GM12878 (cell line): Measurements from ENCODE around the gene AANAT. TPM values are rescaled to one million over a fixed set of nuclear protein-coding genes. Genes with fewer than 3 reads are reported as not detected.

Experiments used
- ATAC-seq: fragments of 200-7000 bp; cut with Tn5 transposase; 3 replicates; pipeline ENCODE4 v1.9.1; 2020; ENCODE audit warnings: mild to moderate bottlenecking, moderate library complexity
- BruUV-seq: library from RNA; stranded (reverse); fragments of 400-500 nt; replicated peaks from 2 replicates; lab custom pipeline; 2021; lab: Mats Ljungman, UMichigan
- CTCF ChIA-PET: fragments of 300-600 bp; sonication (Branson Sonifier 250); formaldehyde crosslinking; extraction: SDS; loops from one replicate; lab custom pipeline; 2021; ENCODE audit warnings: inconsistent platforms; lab: Yijun Ruan, JAX
- POLR2A ChIA-PET: fragments of 350-600 bp; formaldehyde crosslinking; extraction: SDS; loops from one replicate; lab custom pipeline; 2021; ENCODE audit warnings: inconsistent platforms; lab: Charles Lee
- RAD21 ChIA-PET: fragments of 300-600 bp; sonication (Branson Sonifier 250); formaldehyde crosslinking; loops from one replicate; lab custom pipeline; 2023; ENCODE audit warnings: antibody characterized with exemption; ENCODE audit not compliant: unreplicated experiment; lab: Charles Lee
- SMC1A ChIA-PET: fragments of 300-600 bp; sonication (Branson Sonifier 250); formaldehyde crosslinking; loops from one replicate; lab custom pipeline; 2023; ENCODE audit not compliant: unreplicated experiment, uncharacterized antibody; lab: Charles Lee
- DNase-seq: peaks from one replicate; pipeline ENCODE4 v3.0.0-alpha.2; 2011; ENCODE audit warnings: low read depth, low spot score
- FAIRE-seq: peaks from 3 replicates; lab custom pipeline; 2011; peaks lifted over from hg19 to GRCh38; lab: Jason Lieb, UNC
- H2AFZ ChIP-seq: 2 replicates; pipeline ENCODE4 v1.6.0; 2011; ENCODE audit warnings: low read depth, low read length, control low read depth; ENCODE audit not compliant: control insufficient read depth
- H3K27ac ChIP-seq: 2 replicates; pipeline ENCODE4 v1.5.1; 2011; ENCODE audit warnings: control low read depth; ENCODE audit not compliant: control insufficient read depth, insufficient read depth
- H3K27me3 ChIP-seq, 2 experiments: replicated peaks in 1 of 2; 2 replicates each; pipeline versions ENCODE4 v1.6.0 to v1.6.1; 2011; ENCODE audit warnings: low read length in 1 of 2; ENCODE audit not compliant: control insufficient read depth in 2 of 2, insufficient read depth in 2 of 2
- H3K36me3 ChIP-seq, 2 experiments: 2 replicates each; pipeline ENCODE4 v1.5.1; 2011; ENCODE audit warnings: low read length in 1 of 2; ENCODE audit not compliant: control insufficient read depth in 2 of 2, insufficient read depth in 2 of 2
- H3K4me1 ChIP-seq: 2 replicates; pipeline ENCODE4 v1.6.1; 2011; ENCODE audit warnings: mild to moderate bottlenecking, low read length, moderate library complexity, mixed read lengths; ENCODE audit not compliant: control insufficient read depth, insufficient read depth
- H3K4me2 ChIP-seq: 2 replicates; pipeline ENCODE4 v1.6.0; 2011; ENCODE audit warnings: control low read depth; ENCODE audit not compliant: control insufficient read depth, insufficient read depth
- H3K4me3 ChIP-seq: fragments of 200-600 bp; sonication (generic); 2 replicates; pipeline ENCODE4 v1.5.1; 2016
- H3K79me2 ChIP-seq: 2 replicates; pipeline ENCODE4 v1.6.0; 2011; ENCODE audit warnings: low read length; ENCODE audit not compliant: control insufficient read depth, insufficient read depth
- H3K9ac ChIP-seq: 2 replicates; pipeline ENCODE4 v1.8.0; 2011; ENCODE audit warnings: low read length, control low read depth, mixed read lengths; ENCODE audit not compliant: control insufficient read depth, insufficient read depth
- H3K9me3 ChIP-seq: replicated peaks from 3 replicates; pipeline ENCODE4 v1.5.1; 2011; ENCODE audit warnings: mild to moderate bottlenecking, low read length; ENCODE audit not compliant: control insufficient read depth, insufficient read depth
- H4K20me1 ChIP-seq: 2 replicates; pipeline ENCODE4 v1.6.0; 2011; ENCODE audit not compliant: control insufficient read depth, insufficient read depth
- CREB1 ChIP-seq: IDR thresholded peaks from 2 replicates; pipeline ENCODE4 v1.6.1; 2012; ENCODE audit warnings: low read depth, mild to moderate bottlenecking, inconsistent platforms
- EED ChIP-seq: sonication (generic); IDR thresholded peaks from 2 replicates; pipeline ENCODE4 v1.6.1; 2016; ENCODE audit warnings: antibody characterized with exemption, low read depth
- EP300 ChIP-seq, 2 experiments: fragments of 150-350 bp in 1 of 2; IDR thresholded peaks; 2 replicates each; pipeline ENCODE4 v1.6.1; 2011 to 2012; ENCODE audit warnings: low read depth in 2 of 2, low read length in 2 of 2, borderline replicate concordance in 1 of 2, improper control_type of control experiment in 1 of 2, inconsistent platforms in 1 of 2; ENCODE audit not compliant: control insufficient read depth in 1 of 2
- MEF2B ChIP-seq: fragments of 450-650 bp; IDR thresholded peaks from 2 replicates; pipeline ENCODE4 v1.6.1; 2018; ENCODE audit warnings: mild to moderate bottlenecking, moderate library complexity; ENCODE audit not compliant: partially characterized antibody, poor library complexity, severe bottlenecking
- MTA2 ChIP-seq: fragments of 450-650 bp; IDR thresholded peaks from 2 replicates; pipeline ENCODE4 v1.6.1; 2016; ENCODE audit warnings: low read depth, mild to moderate bottlenecking, moderate library complexity
- MTA3 ChIP-seq: IDR thresholded peaks from 2 replicates; pipeline ENCODE4 v1.6.1; 2012; ENCODE audit warnings: low read length, inconsistent platforms, borderline replicate concordance
- NBN ChIP-seq: fragments of 450-650 bp; IDR thresholded peaks from 2 replicates; pipeline ENCODE4 v1.6.1; 2016
- PML ChIP-seq: IDR thresholded peaks from 2 replicates; pipeline ENCODE4 v1.6.1; 2012; ENCODE audit warnings: low read length, inconsistent platforms
- POLR2AphosphoS5 ChIP-seq: IDR thresholded peaks from 2 replicates; pipeline ENCODE4 v1.6.1; 2011; ENCODE audit warnings: mild to moderate bottlenecking, low read length, inconsistent platforms
- SIN3A ChIP-seq: IDR thresholded peaks from 2 replicates; pipeline ENCODE4 v1.6.1; 2012; ENCODE audit warnings: low read depth, low read length, improper control_type of control experiment
- TAF1 ChIP-seq: IDR thresholded peaks from 2 replicates; pipeline ENCODE4 v1.6.1; 2011; ENCODE audit warnings: mild to moderate bottlenecking, low read depth, low read length, borderline replicate concordance
- TBL1XR1 ChIP-seq: IDR thresholded peaks from 2 replicates; pipeline ENCODE4 v1.6.1; 2012; ENCODE audit warnings: low read depth, low read length, improper control_type of control experiment
- YY1 ChIP-seq: IDR thresholded peaks from 2 replicates; pipeline ENCODE4 v1.6.1; 2011; ENCODE audit warnings: low read depth, mild to moderate bottlenecking, low read length
- ZNF24 ChIP-seq: fragments of 450-650 bp; IDR thresholded peaks from 2 replicates; pipeline ENCODE4 v1.6.1; 2017; ENCODE audit warnings: antibody characterized with exemption, mild to moderate bottlenecking
- ZNF384 ChIP-seq: IDR thresholded peaks from 2 replicates; pipeline ENCODE4 v1.6.1; 2012; ENCODE audit warnings: low read depth, mild to moderate bottlenecking, low read length, improper control_type of control experiment, borderline replicate concordance
- WGBS: methylation state at CpG from one replicate; pipeline ENCODE4 v1.1.6; 2016; ENCODE audit warnings: low lambda C conversion rate; ENCODE audit not compliant: insufficient replicate concordance, insufficient coverage; ENCODE audit errors: missing lambda C conversion rate; 5-methylcytosine and 5-hydroxymethylcytosine counted together
- in situ Hi-C: fragments of 300-500 bp; cut with MboI; formaldehyde crosslinking; loops from 9 replicates; pipeline ENCODE4 v1.14.3; 2018; ENCODE audit warnings: mixed read lengths
- intact Hi-C: fragments of 100-400 bp; cut with micrococcal nuclease; formaldehyde crosslinking; loops from one replicate; pipeline ENCODE4 v1.14.2; 2022; ENCODE audit not compliant: unreplicated experiment
- polyA plus RNA-seq, 11 experiments: library from polyadenylated mRNA; depleted of rRNA in 4 of 11; unstranded in 6 of 11; stranded (reverse) in 5 of 11; fragments of >200 nt; fragmentation: Nextera tagmentation in 4 of 11; fragmentation: Illumina TruSeq in 1 of 11; extraction: Ambion mirVana in 4 of 11; extraction: Trizol in 1 of 11; gene quantifications; 1 replicate in 1 of 11; 2 replicates in 10 of 11; pipeline versions ENCODE4 v1.2.1 to v1.2.3, GENCODE V29; 2011 to 2016; ENCODE audit warnings: inconsistent platforms in 2 of 11, missing spikeins in 2 of 11, low read depth in 1 of 11
- total RNA-seq, 4 experiments: library from RNA; depleted of rRNA in 3 of 4; stranded (reverse); fragments of >200 nt in 3 of 4; fragmentation: Illumina TruSeq in 1 of 4; extraction: Trizol in 1 of 4; gene quantifications; 2 replicates each; pipeline versions ENCODE4 v1.2.1 to v1.2.3, GENCODE V29; 2013 to 2021
- TF ChIP-seq, protein P1 (sequence below): fragments of 450-650 bp; IDR thresholded peaks from 2 replicates; pipeline ENCODE4 v1.6.1; 2016; ENCODE audit warnings: mild to moderate bottlenecking

AANAT gene
- total and polyA plus RNA-seq, 10 of the 15 experiments (the other 5 are each of a cell fraction or from before 2014, with no cell fraction given) = 0.23 TPM; not detected in 9

DNA sequence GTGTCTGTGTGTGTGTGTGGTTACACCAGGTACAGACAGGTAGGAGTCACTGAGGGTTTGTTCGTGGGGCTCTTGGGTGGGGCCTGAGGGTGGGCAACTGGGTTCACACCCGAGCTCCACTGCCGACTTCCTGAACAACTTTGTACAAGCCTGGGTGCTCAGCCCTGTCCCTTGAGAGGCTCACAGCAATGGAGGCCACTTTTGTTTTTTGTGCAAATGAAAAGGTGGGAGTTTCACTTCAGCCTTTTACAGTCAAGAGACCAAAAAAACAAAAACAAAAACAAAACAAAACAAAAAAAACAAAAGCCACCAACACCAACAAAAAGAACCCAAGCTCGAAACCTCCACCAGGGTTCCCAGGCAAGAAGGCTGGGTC, 31.5 kb downstream of the AANAT start:
- SMC1A ChIA-PET = interaction anchor here (1.0 to 8.7 kb wide), 6 partner anchors 9 to 54 kb away, joined by 3 to 115 read pairs (median 4); partner anchors contain the start of gene AANAT
- Histone ChIP-seq H3K27me3 (no peaks in the 10 kb centered on the region), H3K36me3 (no peaks in the 10 kb centered on the region; a peak in 3 of 4 replicates), H3K4me1 (peaks cover 60% of the 10 kb centered on the region), H3K4me3 (peak overlapping the region; percentile 96), H3K9me3 (no peaks in the 10 kb centered on the region), H3K4me2 (peak overlapping the region; percentile 88), H3K27ac (peak overlapping the region; percentile 86), H4K20me1 (no peaks in the 10 kb centered on the region), H3K79me2 (peaks cover 63% of the 10 kb centered on the region), H3K9ac (peak overlapping the region; percentile 81)
- in situ Hi-C loops = no loop called here
- POLR2A ChIA-PET = interaction anchor here (0.5 to 9.0 kb wide), 8 partner anchors 9 to 70 kb away, joined by 3 to 101 read pairs (median 8); partner anchors contain the start of genes AANAT and UBE2O
- 2% methylated on average over 4 of the region's 4 CpGs for WGBS
- CTCF ChIA-PET = interaction anchor here (1.0 to 3.1 kb wide), 7 partner anchors 14 to 102 kb away, joined by 3 to 15 read pairs (median 8); partner anchors contain the start of gene AANAT
- BruUV-seq = no TSS peak
- RAD21 ChIA-PET = interaction anchor here (0.9 to 5.4 kb wide), 7 partner anchors 9 to 32 kb away, joined by 3 to 34 read pairs (median 5); partner anchors contain the start of gene AANAT
- peak; percentile 38 for FAIRE-seq
- intact Hi-C loops = no loop called here
- peak; percentile 33 for ATAC-seq
- peak; percentile 71 for DNase-seq
- TF ChIP-seq POLR2AphosphoS5 (no peak), TAF1 (peak; percentile 4; the same call in 1 of the 2 replicates), EED (0 out of 2 replicates have a peak, but pooled peaks have one; percentile 10), ZNF24 (no peak), MTA2 (peak; percentile 48; the same call in 1 of the 2 replicates), SIN3A (no peak; the same call in 1 of the 2 replicates), EP300 (IDR thresholded peaks at IDR 0.05; ENCODE audit: borderline replicate concordance in 1 of 2, control insufficient read depth in 1 of 2, low read depth in 2 of 2, low read length in 2 of 2) (0 out of 4 replicates have a peak, but pooled peaks of 1 of the 2 experiments have one; percentile 20), ZNF384 (peak; percentile 49; the same call in 1 of the 2 replicates), CREB1 (no peak), YY1 (peak; percentile 81), MEF2B (peak; percentile 70), TBL1XR1 (no peak), PML (no peak), NBN (peak; percentile 63; the same call in 1 of the 2 replicates), MTA3 (peak; percentile 27; the same call in 1 of the 2 replicates)
- TF ChIP-seq, protein P1, sequence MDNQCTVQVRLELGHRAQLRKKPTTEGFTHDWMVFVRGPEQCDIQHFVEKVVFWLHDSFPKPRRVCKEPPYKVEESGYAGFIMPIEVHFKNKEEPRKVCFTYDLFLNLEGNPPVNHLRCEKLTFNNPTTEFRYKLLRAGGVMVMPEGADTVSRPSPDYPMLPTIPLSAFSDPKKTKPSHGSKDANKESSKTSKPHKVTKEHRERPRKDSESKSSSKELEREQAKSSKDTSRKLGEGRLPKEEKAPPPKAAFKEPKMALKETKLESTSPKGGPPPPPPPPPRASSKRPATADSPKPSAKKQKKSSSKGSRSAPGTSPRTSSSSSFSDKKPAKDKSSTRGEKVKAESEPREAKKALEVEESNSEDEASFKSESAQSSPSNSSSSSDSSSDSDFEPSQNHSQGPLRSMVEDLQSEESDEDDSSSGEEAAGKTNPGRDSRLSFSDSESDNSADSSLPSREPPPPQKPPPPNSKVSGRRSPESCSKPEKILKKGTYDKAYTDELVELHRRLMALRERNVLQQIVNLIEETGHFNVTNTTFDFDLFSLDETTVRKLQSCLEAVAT = 0 out of 2 replicates have a peak, but pooled peaks have one; percentile 56
- TF ChIP-seq, all 136 proteins: peak for 10
- H2AFZ ChIP-seq = no peak overlapping the region
